Measurements from ENCODE around the gene LRP1.

- TF ChIP-seq CTCF (IDR thresholded peaks at IDR 0.05; ENCODE audit: low read length), result no peak
- no peak for TF ChIP-seq EZH2 (optimal IDR thresholded peaks at IDR 0.05; ENCODE audit: low read depth, low read length)
Observed at GRCh38 chr12:57157588-57158173, 29.4 kb downstream of the LRP1 start.

Measured in MM.1S (cell line).